Keratinocyte (primary cell): ENCODE results near the gene DMD. TPM values are rescaled to one million over a fixed set of nuclear protein-coding genes. Genes with fewer than 3 reads are reported as not detected.

Source experiments
- DNase-seq: peaks from one replicate; pipeline ENCODE4 v3.0.0-alpha.2; 2011; ENCODE audit warnings: low read depth, missing footprints, low spot score
- FAIRE-seq: peaks from 2 replicates; lab custom pipeline; 2011; peaks lifted over from hg19 to GRCh38; lab: Jason Lieb, UNC
- H2AFZ ChIP-seq: 2 replicates; pipeline ENCODE4 v1.6.0; 2012; ENCODE audit warnings: low read length, control low read depth, inconsistent platforms; ENCODE audit not compliant: control insufficient read depth
- H3K27ac ChIP-seq: 2 replicates; pipeline ENCODE4 v1.5.1; 2011; ENCODE audit warnings: low read length; ENCODE audit not compliant: control insufficient read depth, insufficient read depth
- H3K27me3 ChIP-seq: 3 replicates; pipeline ENCODE4 v1.6.0; 2011; ENCODE audit warnings: low read length; ENCODE audit not compliant: control insufficient read depth, insufficient read depth; ENCODE audit errors: extremely low read depth
- H3K36me3 ChIP-seq, 2 experiments: 2 replicates in 1 of 2; 3 replicates in 1 of 2; pipeline ENCODE4 v1.5.1; 2011; ENCODE audit warnings: low read length in 2 of 2, mild to moderate bottlenecking in 1 of 2; ENCODE audit not compliant: control insufficient read depth in 2 of 2, insufficient read depth in 2 of 2; ENCODE audit errors: extremely low read depth in 1 of 2
- H3K4me1 ChIP-seq: 3 replicates; pipeline ENCODE4 v1.5.1; 2011; ENCODE audit warnings: low read length; ENCODE audit not compliant: control insufficient read depth, insufficient read depth; ENCODE audit errors: extremely low read depth
- H3K4me2 ChIP-seq: 3 replicates; pipeline ENCODE4 v1.6.0; 2011; ENCODE audit warnings: low read depth, low read length; ENCODE audit not compliant: control insufficient read depth, insufficient read depth; ENCODE audit errors: extremely low read depth
- H3K4me3 ChIP-seq, 3 experiments: fragments of 200-600 bp in 1 of 3; sonication (generic) in 1 of 3; 2 replicates in 2 of 3; 3 replicates in 1 of 3; pipeline ENCODE4 v1.5.1; 2011 to 2016; ENCODE audit warnings: low read length in 3 of 3, mild to moderate bottlenecking in 3 of 3, control low read depth in 2 of 3, inconsistent platforms in 1 of 3, low read depth in 1 of 3, mixed read lengths in 1 of 3, mixed run types in 1 of 3, moderate library complexity in 1 of 3; ENCODE audit not compliant: control insufficient read depth in 2 of 3, insufficient read depth in 2 of 3; ENCODE audit errors: extremely low read depth in 1 of 3
- H3K79me2 ChIP-seq: 2 replicates; pipeline ENCODE4 v1.6.0; 2012; ENCODE audit warnings: low read length; ENCODE audit not compliant: control insufficient read depth, insufficient read depth
- H3K9ac ChIP-seq: 3 replicates; pipeline ENCODE4 v1.6.0; 2011; ENCODE audit warnings: low read length; ENCODE audit not compliant: control insufficient read depth, insufficient read depth; ENCODE audit errors: extremely low read depth
- H3K9me1 ChIP-seq: 3 replicates; pipeline ENCODE4 v1.6.0; 2011; ENCODE audit warnings: low read length; ENCODE audit not compliant: control insufficient read depth, insufficient read depth; ENCODE audit errors: extremely low read depth
- H3K9me3 ChIP-seq: 2 replicates; pipeline ENCODE4 v1.5.1; 2012; ENCODE audit warnings: low read depth, low read length; ENCODE audit not compliant: control insufficient read depth
- H4K20me1 ChIP-seq: 3 replicates; pipeline ENCODE4 v1.6.0; 2011; ENCODE audit warnings: low read length; ENCODE audit not compliant: control insufficient read depth, insufficient read depth; ENCODE audit errors: extremely low read depth
- CTCF ChIP-seq, 3 experiments: IDR thresholded peaks in 1 of 3; conservative IDR thresholded peaks in 1 of 3; optimal IDR thresholded peaks in 1 of 3; 2 replicates in 2 of 3; 3 replicates in 1 of 3; pipeline versions ENCODE3 to v1.5.1; 2011; ENCODE audit warnings: low read length in 3 of 3, mild to moderate bottlenecking in 3 of 3, moderate library complexity in 2 of 3, control low read depth in 1 of 3, inconsistent platforms in 1 of 3; ENCODE audit not compliant: insufficient read depth in 2 of 3; ENCODE audit errors: extremely low read depth in 1 of 3
- EZH2 ChIP-seq: IDR thresholded peaks from one replicate; pipeline ENCODE4 v1.6.1; 2012; ENCODE audit warnings: inconsistent platforms, mild to moderate bottlenecking, low read length, moderate library complexity
- dilution Hi-C: fragments of 300-500 bp; cut with MboI; formaldehyde crosslinking; loops from one replicate; pipeline ENCODE4 v1.7.0; 2020; ENCODE audit warnings: low sequenced_read_pairs; ENCODE audit not compliant: extremely low pct_ligation_motif_present
- polyA plus RNA-seq, 5 experiments: library from polyadenylated mRNA; depleted of rRNA in 3 of 5; stranded (reverse) in 3 of 5; stranded (forward) in 1 of 5; unstranded in 1 of 5; fragments of >200 nt; gene quantifications; 1 replicate in 1 of 5; 2 replicates in 3 of 5; 3 replicates in 1 of 5; pipeline versions ENCODE4 v1.2.1 to v1.2.3, GENCODE V29; 2011 to 2012; ENCODE audit warnings: missing spikeins in 2 of 5, low read depth in 1 of 5, low replicate concordance in 1 of 5

The DMD gene
- polyA plus RNA-seq, 1 donor (not counting 4 experiments of a cell fraction or from before 2014, with no cell fraction given), result 8.9 TPM

DNA sequence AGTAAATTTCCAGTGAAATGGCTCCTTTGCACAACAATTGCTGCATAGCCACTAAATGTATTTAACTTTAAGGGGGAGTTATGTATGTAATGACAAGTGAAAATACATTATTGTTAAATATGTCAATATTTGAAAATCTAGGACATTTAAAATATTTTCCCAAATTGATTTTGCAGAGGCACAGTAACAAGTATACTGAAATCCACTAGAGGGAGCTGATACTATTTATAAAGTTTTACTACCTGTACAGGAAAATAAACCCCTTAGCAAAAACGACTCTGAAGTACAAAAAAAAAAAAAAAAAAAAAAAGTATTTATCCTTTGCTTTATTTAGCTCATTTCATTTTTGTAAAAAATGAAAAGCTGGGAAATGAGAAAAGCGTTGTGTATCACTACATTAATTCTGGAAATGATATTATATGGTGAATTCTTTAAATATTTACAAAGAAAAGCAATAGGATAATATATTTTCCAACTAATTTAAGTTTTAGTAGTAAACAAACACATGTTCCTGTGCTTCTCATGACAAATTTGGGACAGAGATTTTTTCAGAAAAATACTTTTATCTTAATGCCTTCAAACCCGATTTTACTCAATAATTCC, 727.7 kb downstream of the DMD start:
- no peaks in the 10 kb centered on the region for H4K20me1 ChIP-seq
- no peaks in the 10 kb centered on the region for H3K4me1 ChIP-seq
- dilution Hi-C loops, result no loop called here
- no peak overlapping the region for H3K4me2 ChIP-seq
- FAIRE-seq (no peak), DNase-seq (no peak)
- no peak overlapping the region for H3K9ac ChIP-seq
- H3K9me1 ChIP-seq, result no peaks in the 10 kb centered on the region
- H3K9me3 ChIP-seq, result no peaks in the 10 kb centered on the region
- no peaks in the 10 kb centered on the region for H3K36me3 ChIP-seq
- H3K27ac ChIP-seq, result no peak overlapping the region
- H3K79me2 ChIP-seq, result no peaks in the 10 kb centered on the region
- H3K27me3 ChIP-seq, result no peaks in the 10 kb centered on the region
- TF ChIP-seq EZH2 (no peak), CTCF (optimal IDR thresholded peaks at IDR 0.05 in 1 of 3, IDR thresholded peaks at IDR 0.05 in 1 of 3, conservative IDR thresholded peaks at IDR 0.05 in 1 of 3; ENCODE audit: extremely low read depth in 1 of 3, insufficient read depth in 2 of 3, low read length in 3 of 3) (peak in 1 of 3 experiments; percentile 13)
- no peak overlapping the region for H2AFZ ChIP-seq
- H3K4me3 ChIP-seq, result no peak overlapping the region

GRCh38 chrX:32480019-32480418, 731.3 kb downstream of the DMD start:
- no peaks in the 10 kb centered on the region for H3K36me3 ChIP-seq
- H3K27ac ChIP-seq, result no peak overlapping the region
- H3K4me3 ChIP-seq, result no peak overlapping the region
- no peak overlapping the region for H2AFZ ChIP-seq
- FAIRE-seq (no peak), DNase-seq (no peak)
- no peaks in the 10 kb centered on the region for H3K9me1 ChIP-seq
- no peaks in the 10 kb centered on the region for H3K9me3 ChIP-seq
- H3K79me2 ChIP-seq, result no peaks in the 10 kb centered on the region
- no peaks in the 10 kb centered on the region for H3K27me3 ChIP-seq
- TF ChIP-seq CTCF (optimal IDR thresholded peaks at IDR 0.05 in 1 of 3, IDR thresholded peaks at IDR 0.05 in 1 of 3, conservative IDR thresholded peaks at IDR 0.05 in 1 of 3; ENCODE audit: extremely low read depth in 1 of 3, insufficient read depth in 2 of 3, low read length in 3 of 3) (no peak), EZH2 (no peak)
- H3K4me1 ChIP-seq, result no peaks in the 10 kb centered on the region
- H3K9ac ChIP-seq, result no peak overlapping the region
- dilution Hi-C loops, result no loop called here
- no peak overlapping the region for H3K4me2 ChIP-seq
- no peaks in the 10 kb centered on the region for H4K20me1 ChIP-seq
